Esophagus muscularis mucosa (tissue), 4 donors: ENCODE measurements around the gene RAMP1. TPM values are rescaled to one million over a fixed set of nuclear protein-coding genes. Genes with fewer than 3 reads are reported as not detected.

ENCODE experiments used
- DNase-seq: peaks from one replicate; pipeline ENCODE4 v3.0.0-alpha.2; 2017; ENCODE audit errors: extremely low spot score
- H3K27ac ChIP-seq, 4 donors: fragments of 200-600 bp; sonication (generic); replicated peaks in 1 of 4; 1 replicate in 3 of 4; 2 replicates in 1 of 4; pipeline ENCODE4 v1.5.1; 2016 to 2019; ENCODE audit warnings: mild to moderate bottlenecking in 1 of 4
- H3K27me3 ChIP-seq, 4 donors: fragments of 200-600 bp; sonication (generic); one replicate each; pipeline versions ENCODE4 v1.5.1 to v1.6.0; 2016 to 2019
- H3K36me3 ChIP-seq, 4 donors: fragments of 200-600 bp; sonication (generic); one replicate each; pipeline ENCODE4 v1.5.1; 2016 to 2019
- H3K4me1 ChIP-seq, 4 donors: fragments of 200-600 bp; sonication (generic); one replicate each; pipeline ENCODE4 v1.5.1; 2016 to 2019
- H3K4me3 ChIP-seq, 4 donors: fragments of 200-600 bp; sonication (generic); 1 replicate in 2 of 4; 2 replicates in 2 of 4; pipeline ENCODE4 v1.5.1; 2016 to 2019; ENCODE audit warnings: mild to moderate bottlenecking in 4 of 4, moderate library complexity in 1 of 4
- H3K9me3 ChIP-seq, 4 donors: fragments of 200-600 bp; sonication (generic); 1 replicate in 3 of 4; 2 replicates in 1 of 4; pipeline ENCODE4 v1.5.1; 2016 to 2019
- EP300 ChIP-seq: sonication (generic); formaldehyde crosslinking; IDR thresholded peaks from one replicate; pipeline ENCODE4 v1.6.1; 2017; ENCODE audit warnings: antibody characterized with exemption
- POLR2A ChIP-seq: fragments of 450-650 bp; IDR thresholded peaks from one replicate; pipeline ENCODE4 v1.6.1; 2017; ENCODE audit warnings: antibody characterized with exemption, moderate library complexity, mild to moderate bottlenecking, low read depth
- POLR2AphosphoS5 ChIP-seq, 2 donors: sonication (generic); formaldehyde crosslinking; IDR thresholded peaks; one replicate each; pipeline ENCODE4 v1.6.1; 2017; ENCODE audit warnings: antibody characterized with exemption in 2 of 2
- WGBS: methylation state at CpG from one replicate; pipeline ENCODE4 v1.1.5; 2018; 5-methylcytosine and 5-hydroxymethylcytosine counted together
- intact Hi-C: fragments of 100-400 bp; cut with DNase I; formaldehyde crosslinking; loops from one replicate; pipeline ENCODE4 v1.15.1; 2023
- small RNA-seq, 3 donors: library from RNA; depleted of rRNA; stranded (forward); fragments of <200 nt; gene quantifications; one replicate each; pipeline ENCODE3, GENCODE V24; 2016
- total RNA-seq, 4 donors: library from RNA; depleted of rRNA; stranded (reverse); fragments of >200 nt; gene quantifications; one replicate each; pipeline versions ENCODE4 v1.1.0 to v1.2.1, GENCODE V29; 2016
- TF ChIP-seq, protein P1 (sequence below), 3 experiments: fragments of 200-600 bp in 2 of 3; fragments of 450-650 bp in 1 of 3; sonication (generic) in 2 of 3; IDR thresholded peaks; one replicate each; pipeline ENCODE4 v1.5.1; 2017 to 2019; ENCODE audit warnings: antibody characterized with exemption in 3 of 3, mild to moderate bottlenecking in 2 of 3, moderate library complexity in 1 of 3

RAMP1 gene
- total RNA-seq, 4 donors from 2014 or later = 172 to 287 (median 231) TPM

DNA sequence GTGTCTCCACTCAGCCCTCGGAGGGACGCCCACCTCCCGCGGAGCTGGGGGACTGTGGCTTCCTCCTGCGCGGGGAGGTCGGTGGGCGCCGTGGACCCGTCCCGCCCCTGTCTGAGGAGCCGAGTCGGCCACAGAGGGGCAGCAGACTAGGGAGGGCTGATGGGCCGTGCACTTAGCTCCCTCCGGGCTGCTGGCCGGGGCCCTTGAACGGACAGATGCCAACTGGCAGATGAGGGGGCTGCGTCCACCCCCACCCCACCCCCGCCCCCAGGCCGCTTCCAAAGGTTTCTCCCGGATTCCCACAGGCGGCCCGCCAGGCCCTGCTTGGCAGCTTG lies 96.9 kb downstream of the RAMP1 start:
- H3K27ac ChIP-seq = no peak overlapping the region
- DNase-seq = no peak
- H3K4me1 ChIP-seq = peaks cover 9 to 12% (median 11%) of the 10 kb centered on the region in 4 donors
- peak overlapping the region; percentile 34 to 49 (median 34) for H3K4me3 ChIP-seq
- H3K36me3 ChIP-seq = no peaks in the 10 kb centered on the region
- no peaks in the 10 kb centered on the region for H3K9me3 ChIP-seq
- peaks cover 0 to 35% (median 10%) of the 10 kb centered on the region in 4 donors for H3K27me3 ChIP-seq
- intact Hi-C loops = no loop called here
- WGBS = no CpG with 5 or more reads among the region's 23 CpGs
- no peak for TF ChIP-seq POLR2A
- TF ChIP-seq, protein P1, sequence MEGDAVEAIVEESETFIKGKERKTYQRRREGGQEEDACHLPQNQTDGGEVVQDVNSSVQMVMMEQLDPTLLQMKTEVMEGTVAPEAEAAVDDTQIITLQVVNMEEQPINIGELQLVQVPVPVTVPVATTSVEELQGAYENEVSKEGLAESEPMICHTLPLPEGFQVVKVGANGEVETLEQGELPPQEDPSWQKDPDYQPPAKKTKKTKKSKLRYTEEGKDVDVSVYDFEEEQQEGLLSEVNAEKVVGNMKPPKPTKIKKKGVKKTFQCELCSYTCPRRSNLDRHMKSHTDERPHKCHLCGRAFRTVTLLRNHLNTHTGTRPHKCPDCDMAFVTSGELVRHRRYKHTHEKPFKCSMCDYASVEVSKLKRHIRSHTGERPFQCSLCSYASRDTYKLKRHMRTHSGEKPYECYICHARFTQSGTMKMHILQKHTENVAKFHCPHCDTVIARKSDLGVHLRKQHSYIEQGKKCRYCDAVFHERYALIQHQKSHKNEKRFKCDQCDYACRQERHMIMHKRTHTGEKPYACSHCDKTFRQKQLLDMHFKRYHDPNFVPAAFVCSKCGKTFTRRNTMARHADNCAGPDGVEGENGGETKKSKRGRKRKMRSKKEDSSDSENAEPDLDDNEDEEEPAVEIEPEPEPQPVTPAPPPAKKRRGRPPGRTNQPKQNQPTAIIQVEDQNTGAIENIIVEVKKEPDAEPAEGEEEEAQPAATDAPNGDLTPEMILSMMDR (IDR thresholded peaks at IDR 0.05) = no peak
- no peak for TF ChIP-seq EP300
- TF ChIP-seq POLR2AphosphoS5 (IDR thresholded peaks at IDR 0.05) = no peak

DNA sequence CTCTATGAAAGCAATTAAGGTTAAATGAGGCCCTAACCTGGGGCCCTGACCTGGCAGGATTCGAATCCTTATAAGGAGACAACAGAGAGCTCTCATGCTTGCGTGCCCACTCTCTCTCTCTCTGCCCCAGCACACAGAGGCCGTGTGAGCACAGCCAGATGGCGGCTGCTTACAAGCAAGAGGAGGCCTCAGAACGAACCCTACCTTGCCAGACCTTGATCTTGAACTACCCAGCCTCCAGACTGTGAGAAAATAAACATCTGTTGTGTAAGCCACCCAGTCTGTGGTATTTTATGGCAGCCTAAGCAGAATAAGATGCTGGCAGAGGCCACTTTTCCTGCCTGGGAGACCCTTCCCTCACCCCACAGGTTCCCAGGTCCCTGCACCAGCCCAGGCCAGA lies 102.2 kb downstream of the RAMP1 start:
- H3K36me3 ChIP-seq = no peaks in the 10 kb centered on the region
- H3K27me3 ChIP-seq = peaks cover 0 to 4% (median 0%) of the 10 kb centered on the region in 4 donors
- H3K4me1 ChIP-seq = peaks cover 0 to 8% (median 6%) of the 10 kb centered on the region in 4 donors
- H3K4me3 ChIP-seq = no peak overlapping the region
- 81% methylated on average over 5 of the region's 5 CpGs for WGBS
- H3K27ac ChIP-seq = no peak overlapping the region
- H3K9me3 ChIP-seq = peaks cover 0 to 14% (median 11%) of the 10 kb centered on the region in 4 donors
- TF ChIP-seq POLR2A (no peak), EP300 (no peak), POLR2AphosphoS5 (IDR thresholded peaks at IDR 0.05) (no peak)
- TF ChIP-seq, protein P1 (IDR thresholded peaks at IDR 0.05) = no peak
- no peak for DNase-seq
- intact Hi-C loops = loop anchor here (2.0 kb wide), 1 partner anchor 31 kb away; no protein-coding TSS in a partner anchor

Small RNAs within 50 kb of the gene (small RNA-seq; reads per million reads assigned to genes)
- 0 to 0.19 (median 0) reads per million in 3 donors for gene RF00157

Other genes with a start within 250 kb of the RAMP1 start
- 100 to 1,000 TPM; 142 to 213 (median 191) TPM for gene LRRFIP1, start 232.0 kb upstream of the RAMP1 start, total RNA-seq
- under 1 TPM; 0.42 to 0.99 (median 0.61) TPM for gene RBM44, start 60.8 kb upstream of the RAMP1 start, total RNA-seq
- gene UBE2F, start 107.4 kb downstream of the RAMP1 start, total RNA-seq = 100 to 1,000 TPM in 1 of 4 donors, 10 to 100 TPM in 3; 59.0 to 111 (median 78.5) TPM
- gene SCLY, start 201.4 kb downstream of the RAMP1 start, total RNA-seq = 10 to 100 TPM in 3 of 4 donors, 1 to 10 TPM in 1; 9.8 to 17.9 (median 13.9) TPM
- gene ESPNL, start 240.7 kb downstream of the RAMP1 start, total RNA-seq = 1 to 10 TPM in 1 of 4 donors, under 1 TPM in 2, not detected in 1; 0.78 to 1.3 (median 0.83) TPM